CD4-positive, alpha-beta T cell (primary cell): ENCODE data around the gene UBA3. TPM values are rescaled to one million over a fixed set of nuclear protein-coding genes. Genes with fewer than 3 reads are reported as not detected.

Source experiments
- ATAC-seq: fragments of 200-7000 bp; cut with Tn5 transposase; one replicate; pipeline ENCODE4 v1.10.0; 2022; ENCODE audit warnings: mild to moderate bottlenecking; ENCODE audit not compliant: poor library complexity
- CTCF ChIA-PET: fragments of 350-600 bp; sonication (Branson Sonifier 250); formaldehyde crosslinking; loops from one replicate; lab custom pipeline; 2021; ENCODE audit warnings: antibody characterized with exemption, inconsistent platforms; lab: Charles Lee
- POLR2A ChIA-PET: fragments of 350-600 bp; sonication (Branson Sonifier 250); formaldehyde crosslinking; loops from one replicate; lab custom pipeline; 2021; ENCODE audit warnings: antibody characterized with exemption, inconsistent platforms; lab: Charles Lee
- DNase-seq, 14 experiments: peaks; one replicate each; pipeline ENCODE4 v3.0.0-alpha.2; 2013 to 2020; ENCODE audit warnings: mixed read lengths in 2 of 14
- H3K27ac ChIP-seq, 2 donors: one replicate each; pipeline versions ENCODE4 v1.5.1 to v1.7.0; 2013; ENCODE audit warnings: low read length in 2 of 2, low read depth in 1 of 2, mild to moderate bottlenecking in 1 of 2
- H3K27me3 ChIP-seq, 2 experiments: 1 replicate in 1 of 2; 2 replicates in 1 of 2; pipeline versions ENCODE4 v1.6.1 to v1.7.0; 2013; ENCODE audit warnings: low read length in 2 of 2, control low read depth in 1 of 2, mild to moderate bottlenecking in 1 of 2, moderate library complexity in 1 of 2; ENCODE audit not compliant: insufficient read depth in 2 of 2, control insufficient read depth in 1 of 2
- H3K36me3 ChIP-seq: one replicate; pipeline ENCODE4 v1.6.1; 2013; ENCODE audit warnings: low read length, control low read depth; ENCODE audit not compliant: insufficient read depth
- H3K4me1 ChIP-seq: one replicate; pipeline ENCODE4 v1.6.1; 2013; ENCODE audit warnings: low read length, control low read depth; ENCODE audit not compliant: insufficient read depth
- H3K4me3 ChIP-seq: one replicate; pipeline ENCODE4 v1.5.1; 2013; ENCODE audit warnings: mild to moderate bottlenecking, low read length, moderate library complexity
- H3K9me3 ChIP-seq, 2 experiments: 1 replicate in 1 of 2; 2 replicates in 1 of 2; pipeline versions ENCODE4 v1.6.1 to v1.7.0; 2013; ENCODE audit warnings: low read length in 2 of 2, mild to moderate bottlenecking in 2 of 2, control low read depth in 1 of 2, moderate library complexity in 1 of 2; ENCODE audit not compliant: control insufficient read depth in 1 of 2, insufficient read depth in 1 of 2
- H3K27ac Mint-ChIP-seq: one replicate; pipeline ENCODE4 v1.8.0; 2020; ENCODE audit warnings: mixed read lengths
- H3K27me3 Mint-ChIP-seq: one replicate; pipeline ENCODE4 v1.8.0; 2021; ENCODE audit warnings: mixed read lengths
- H3K36me3 Mint-ChIP-seq: one replicate; pipeline ENCODE4 v1.8.0; 2021; ENCODE audit warnings: low read depth, mixed read lengths
- H3K4me1 Mint-ChIP-seq: one replicate; pipeline ENCODE4 v1.8.0; 2021; ENCODE audit warnings: low read depth, mixed read lengths
- H3K4me3 Mint-ChIP-seq: one replicate; pipeline ENCODE4 v1.8.0; 2020; ENCODE audit warnings: mild to moderate bottlenecking, mixed read lengths
- H3K9me3 Mint-ChIP-seq: one replicate; pipeline ENCODE4 v1.8.0; 2020; ENCODE audit warnings: mixed read lengths
- intact Hi-C, 2 experiments: fragments of 100-400 bp; cut with DNase I in 1 of 2; cut with micrococcal nuclease in 1 of 2; formaldehyde crosslinking; loops; one replicate each; pipeline versions ENCODE4 v1.15.1 to v1.9.0; 2023 to 2025; cut with DNase I, micrococcal nuclease
- total RNA-seq, 174 experiments: library from RNA in 2 of 174; stranded (reverse) in 2 of 174; gene quantifications; one replicate each; pipeline ENCODE4 v1.2.3 and lab custom pipeline; 2021 to 2026
- TF ChIP-seq, protein P1 (sequence below): fragments of 200-600 bp; IDR thresholded peaks from one replicate; pipeline ENCODE4 v1.8.0; 2022; ENCODE audit warnings: antibody characterized with exemption, mild to moderate bottlenecking

The UBA3 gene
- total RNA-seq, 2 experiments from 2014 or later = 33.4 to 43.9 TPM

DNA sequence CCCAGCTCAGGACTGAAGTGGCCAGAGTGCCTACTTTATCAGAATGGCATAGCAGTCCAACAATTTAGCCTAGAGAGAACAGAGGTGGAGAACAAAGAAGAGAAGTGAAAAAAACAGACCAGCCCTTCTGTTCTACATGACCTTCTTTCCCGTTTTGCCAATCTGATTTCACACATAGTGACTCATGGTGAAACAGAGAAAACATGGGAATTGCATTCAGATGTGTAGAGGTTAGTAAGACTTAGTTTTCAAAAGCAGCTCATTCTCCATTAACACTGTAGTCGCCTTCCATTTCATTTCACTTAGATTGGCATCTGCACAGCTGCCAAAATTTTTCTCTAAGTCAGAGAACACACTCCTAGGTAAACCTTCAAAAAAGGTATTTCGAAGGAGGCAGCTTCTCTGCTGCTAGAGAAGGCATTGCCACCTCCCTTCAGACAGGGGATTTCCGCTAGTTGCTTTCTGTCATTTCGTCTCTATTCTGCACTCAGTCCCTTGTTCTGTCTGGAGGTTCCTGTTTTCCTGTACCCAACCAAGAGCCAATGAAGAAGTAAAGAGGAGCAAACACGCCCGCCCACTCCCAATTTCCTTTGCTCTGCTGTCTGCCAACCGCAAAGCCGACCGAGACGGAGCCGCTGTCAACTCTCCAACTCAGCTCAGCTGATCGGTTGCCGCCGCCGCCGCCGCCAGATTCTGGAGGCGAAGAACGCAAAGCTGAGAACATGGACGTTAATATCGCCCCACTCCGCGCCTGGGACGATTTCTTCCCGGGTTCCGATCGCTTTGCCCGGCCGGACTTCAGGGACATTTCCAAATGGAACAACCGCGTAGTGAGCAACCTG is 4.4 kb upstream of the UBA3 start, which contains the start of gene ARL6IP5:
Gene ARL6IP5 (plus strand): TSS at position 612 of the 842 bp plus-strand sequence. CDS start 111 bp downstream, at position 723.
- ATAC-seq (peak; percentile 74), DNase-seq (peak; percentile 80 to 97 (median 88))
- peaks cover 73% of the 10 kb centered on the region for H3K4me1 Mint-ChIP-seq
- H3K27ac Mint-ChIP-seq = peak within 1 kb of the TSS; percentile 96
- Histone ChIP-seq H3K27me3 (no peaks in the 10 kb centered on the region), H3K9me3 (no peaks in the 10 kb centered on the region), H3K4me1 (peaks cover 58% of the 10 kb centered on the region), H3K36me3 (peaks cover 4% of the 10 kb centered on the region), H3K4me3 (peak within 1 kb of the TSS; percentile 85), H3K27ac (peak within 1 kb of the TSS; percentile 91)
- H3K36me3 Mint-ChIP-seq = peaks cover 35% of the 10 kb centered on the region
- no peaks in the 10 kb centered on the region for H3K9me3 Mint-ChIP-seq
- TF ChIP-seq, protein P1, sequence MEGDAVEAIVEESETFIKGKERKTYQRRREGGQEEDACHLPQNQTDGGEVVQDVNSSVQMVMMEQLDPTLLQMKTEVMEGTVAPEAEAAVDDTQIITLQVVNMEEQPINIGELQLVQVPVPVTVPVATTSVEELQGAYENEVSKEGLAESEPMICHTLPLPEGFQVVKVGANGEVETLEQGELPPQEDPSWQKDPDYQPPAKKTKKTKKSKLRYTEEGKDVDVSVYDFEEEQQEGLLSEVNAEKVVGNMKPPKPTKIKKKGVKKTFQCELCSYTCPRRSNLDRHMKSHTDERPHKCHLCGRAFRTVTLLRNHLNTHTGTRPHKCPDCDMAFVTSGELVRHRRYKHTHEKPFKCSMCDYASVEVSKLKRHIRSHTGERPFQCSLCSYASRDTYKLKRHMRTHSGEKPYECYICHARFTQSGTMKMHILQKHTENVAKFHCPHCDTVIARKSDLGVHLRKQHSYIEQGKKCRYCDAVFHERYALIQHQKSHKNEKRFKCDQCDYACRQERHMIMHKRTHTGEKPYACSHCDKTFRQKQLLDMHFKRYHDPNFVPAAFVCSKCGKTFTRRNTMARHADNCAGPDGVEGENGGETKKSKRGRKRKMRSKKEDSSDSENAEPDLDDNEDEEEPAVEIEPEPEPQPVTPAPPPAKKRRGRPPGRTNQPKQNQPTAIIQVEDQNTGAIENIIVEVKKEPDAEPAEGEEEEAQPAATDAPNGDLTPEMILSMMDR = no peak
- H3K4me3 Mint-ChIP-seq = peak within 1 kb of the TSS; percentile 91
- CTCF ChIA-PET = interaction anchor here (0.8 to 3.6 kb wide), 7 partner anchors 8 to 70 kb away, joined by 3 to 19 read pairs (median 4); partner anchors contain the start of gene TMF1
- POLR2A ChIA-PET = interaction anchor here (0.5 to 8.6 kb wide), 13 partner anchors 9 to 216 kb away, joined by 3 to 94 read pairs (median 10); partner anchors contain the start of genes EOGT and TMF1
- no peaks in the 10 kb centered on the region for H3K27me3 Mint-ChIP-seq
- intact Hi-C loops = loop anchor here (1.0 to 10.0 kb wide), 4 partner anchors 8 to 1430 kb away; partner anchors contain the start of genes SUCLG2 (in 1 of the 2) and TMF1 (in 1 of the 2)

DNA sequence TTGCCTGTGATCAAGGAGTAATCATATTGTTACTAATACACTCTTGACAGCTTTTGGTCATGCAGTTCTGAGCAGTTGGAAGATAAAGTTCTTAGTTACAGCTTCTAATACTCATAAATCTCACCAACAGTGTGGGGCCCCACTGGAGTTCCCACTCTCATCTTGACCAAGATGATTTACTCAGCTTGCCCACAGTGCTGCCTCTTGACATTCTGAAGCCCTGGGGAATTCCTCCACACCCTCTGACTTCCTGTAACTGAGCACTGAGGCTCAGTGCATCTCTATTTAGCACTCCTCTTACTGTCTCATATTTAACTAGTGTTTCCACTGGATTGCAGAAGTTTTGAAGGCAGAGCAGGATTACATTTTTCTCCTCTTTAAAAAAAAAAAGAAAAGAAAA is 2.6 kb upstream of the UBA3 start:
- ChIA-PET CTCF (interaction anchor here (2.2 to 3.6 kb wide), 3 partner anchors 12 to 38 kb away, joined by 6 to 19 read pairs (median 7); partner anchors contain the start of gene TMF1), POLR2A (interaction anchor here (0.8 to 8.6 kb wide), 5 partner anchors 11 to 32 kb away, joined by 3 to 94 read pairs (median 5); partner anchors contain the start of gene TMF1)
- no peaks in the 10 kb centered on the region for H3K27me3 Mint-ChIP-seq
- peak overlapping the region; percentile 96 for H3K27ac Mint-ChIP-seq
- peak in 11 of 14 experiments; percentile 12 to 89 (median 44) for DNase-seq
- TF ChIP-seq, protein P1 = no peak
- H3K4me1 Mint-ChIP-seq = peaks cover 71% of the 10 kb centered on the region
- H3K9me3 ChIP-seq = no peaks in the 10 kb centered on the region
- peaks cover 31% of the 10 kb centered on the region for H3K36me3 Mint-ChIP-seq
- ATAC-seq = peak; percentile 10
- peaks cover 54% of the 10 kb centered on the region for H3K4me1 ChIP-seq
- H3K27me3 ChIP-seq = no peaks in the 10 kb centered on the region
- peak overlapping the region; percentile 91 for H3K4me3 Mint-ChIP-seq
- peak overlapping the region; percentile 91 for H3K27ac ChIP-seq
- intact Hi-C loops = loop anchor here in 1 of 2 experiments (10.0 kb wide), 1 partner anchor 1428 kb away; the partner anchor contains the start of gene SUCLG2
- H3K9me3 Mint-ChIP-seq = no peaks in the 10 kb centered on the region
- H3K36me3 ChIP-seq = no peaks in the 10 kb centered on the region
- no peak overlapping the region for H3K4me3 ChIP-seq

DNA sequence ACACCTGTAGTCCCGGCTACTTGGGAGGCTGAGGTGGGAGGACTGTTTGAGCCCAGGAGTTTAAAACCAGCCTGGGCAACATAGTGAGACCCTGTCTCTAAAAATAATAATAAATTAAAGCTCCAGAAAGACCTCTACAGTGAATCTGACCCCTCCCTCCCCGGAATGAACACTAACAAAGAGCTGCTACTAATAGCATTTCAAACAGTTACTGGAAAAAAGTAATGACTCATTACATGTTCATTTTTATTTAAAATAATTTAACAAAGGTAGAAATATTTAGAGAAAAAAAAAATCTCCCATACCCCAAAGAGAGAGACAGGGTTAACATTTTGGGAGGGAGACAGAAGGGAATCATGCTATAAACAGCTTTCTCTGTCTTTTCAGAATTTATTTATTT is 2.2 kb upstream of the UBA3 start:
- ChIA-PET POLR2A (interaction anchor here (0.8 to 8.6 kb wide), 5 partner anchors 11 to 31 kb away, joined by 3 to 94 read pairs (median 5); partner anchors contain the start of gene TMF1), CTCF (interaction anchor here (1.0 to 3.6 kb wide), 4 partner anchors 12 to 58 kb away, joined by 3 to 19 read pairs (median 6); partner anchors contain the start of gene TMF1)
- Mint-ChIP-seq H3K9me3 (no peaks in the 10 kb centered on the region), H3K27ac (peak overlapping the region; percentile 96), H3K27me3 (no peaks in the 10 kb centered on the region), H3K36me3 (peaks cover 33% of the 10 kb centered on the region), H3K4me3 (peak overlapping the region; percentile 91), H3K4me1 (peaks cover 75% of the 10 kb centered on the region)
- Histone ChIP-seq H3K4me3 (no peak overlapping the region), H3K27me3 (no peaks in the 10 kb centered on the region), H3K9me3 (no peaks in the 10 kb centered on the region), H3K4me1 (peaks cover 56% of the 10 kb centered on the region), H3K27ac (peak overlapping the region; percentile 91), H3K36me3 (no peaks in the 10 kb centered on the region)
- intact Hi-C loops = loop anchor here in 1 of 2 experiments (10.0 kb wide), 1 partner anchor 1428 kb away; the partner anchor contains the start of gene SUCLG2
- DNase-seq (no peak), ATAC-seq (no peak)
- TF ChIP-seq, protein P1 = no peak
